AG09319 (cell line): ENCODE results near the gene MT1HL1.

Experiments used
- DNase-seq: peaks from one replicate; pipeline ENCODE4 v3.0.0-alpha.2; 2010; ENCODE audit warnings: low read depth; ENCODE audit errors: extremely low read depth
- CTCF ChIP-seq: IDR thresholded peaks from 2 replicates; pipeline ENCODE4 v1.5.1; 2011; ENCODE audit warnings: low read depth, mild to moderate bottlenecking, inconsistent platforms, low read length, moderate library complexity

MT1HL1 gene

GRCh38 chr1:237007147-237007881 is 3.1 kb upstream of the MT1HL1 start:
- no peak for DNase-seq
- no peak for TF ChIP-seq CTCF

GRCh38 chr1:237005674-237006073 is 1.4 kb upstream of the MT1HL1 start:
- DNase-seq: no peak
- TF ChIP-seq CTCF: no peak

GRCh38 chr1:237003516-237003915 is 725 bp downstream of the MT1HL1 start:
- DNase-seq: no peak
- no peak for TF ChIP-seq CTCF

GRCh38 chr1:237000191-237000590 is 4.0 kb downstream of the MT1HL1 start:
- no peak for TF ChIP-seq CTCF
- DNase-seq: no peak

GRCh38 chr1:236998546-236998945 is 5.7 kb downstream of the MT1HL1 start:
- no peak for DNase-seq
- no peak for TF ChIP-seq CTCF

GRCh38 chr1:236997882-236998281 is 6.4 kb downstream of the MT1HL1 start:
- DNase-seq: no peak
- TF ChIP-seq CTCF: no peak

GRCh38 chr1:236997361-236997760 is 6.9 kb downstream of the MT1HL1 start:
- no peak for DNase-seq
- no peak for TF ChIP-seq CTCF
